HG03460 (cell line): ENCODE measurements around the gene NMT2.

Experiments
- ATAC-seq: cut with Tn5 transposase; IDR thresholded peaks from one replicate; pipeline ENCODE4 v1.9.1; 2021; ENCODE audit not compliant: unreplicated experiment

Gene NMT2

DNA sequence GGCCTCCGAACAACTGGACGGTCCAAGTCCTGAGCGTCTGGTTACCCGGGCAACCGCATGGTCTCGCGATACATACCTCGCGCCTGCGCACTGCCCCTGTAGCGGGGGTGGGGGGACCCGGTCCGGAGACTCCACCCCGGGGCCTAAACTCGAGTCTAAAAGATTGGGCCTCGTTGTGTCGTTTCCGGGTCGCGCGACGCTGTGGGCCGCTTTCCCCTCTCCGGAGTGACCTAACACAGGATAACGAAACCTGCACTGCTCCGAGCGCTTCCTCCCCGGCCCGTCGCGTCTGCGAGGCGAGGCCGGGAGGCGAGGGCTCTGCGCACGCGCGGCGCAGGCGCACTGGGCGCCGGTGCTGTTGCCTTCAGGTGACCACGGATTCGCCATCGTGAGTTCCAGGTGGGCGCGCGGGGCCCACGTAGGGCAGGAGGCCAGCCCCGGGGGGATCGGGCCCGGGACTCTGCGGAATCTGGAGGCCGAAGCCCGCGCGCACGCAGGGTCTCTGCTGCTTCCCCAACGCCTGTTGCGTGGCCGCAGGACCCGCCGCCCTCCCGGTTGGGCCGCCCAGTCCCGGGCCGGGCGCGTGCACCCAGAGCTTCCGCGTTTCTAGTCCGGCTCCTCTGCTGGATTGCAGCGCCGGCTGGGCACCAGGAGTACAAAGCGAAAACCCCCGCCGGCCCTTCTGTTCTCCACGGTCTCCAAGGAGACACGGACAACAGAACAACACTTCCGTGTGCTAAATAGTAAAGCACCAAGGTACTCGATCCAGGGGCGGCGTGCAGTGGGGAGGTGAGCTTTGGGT lies 71.3 kb downstream of the NMT2 start, which contains the start of gene RPP38:
Gene RPP38 (plus strand): TSS at position 345 of the 802 bp plus-strand sequence. CDS start 5,960 bp downstream, outside the sequence.
- ATAC-seq, result peak; percentile 84

DNA sequence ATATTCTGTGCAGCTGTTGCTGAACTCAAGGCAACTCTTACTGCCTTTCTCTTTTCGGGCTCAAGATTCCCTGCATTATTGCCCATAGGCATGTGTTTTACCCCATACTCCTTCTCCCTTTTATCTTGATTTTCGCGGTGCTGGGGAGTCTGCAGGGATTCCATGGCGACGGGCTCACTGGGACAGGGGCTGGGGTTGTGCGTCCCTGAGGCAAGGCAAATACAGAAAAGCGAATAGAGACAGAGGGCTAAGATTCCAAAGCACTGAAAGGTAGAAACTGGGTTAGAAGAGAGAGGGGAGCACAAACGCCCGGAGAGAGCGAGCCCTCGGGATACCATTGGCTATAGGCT lies 71.9 kb downstream of the NMT2 start:
- ATAC-seq, result peak; percentile 15

DNA sequence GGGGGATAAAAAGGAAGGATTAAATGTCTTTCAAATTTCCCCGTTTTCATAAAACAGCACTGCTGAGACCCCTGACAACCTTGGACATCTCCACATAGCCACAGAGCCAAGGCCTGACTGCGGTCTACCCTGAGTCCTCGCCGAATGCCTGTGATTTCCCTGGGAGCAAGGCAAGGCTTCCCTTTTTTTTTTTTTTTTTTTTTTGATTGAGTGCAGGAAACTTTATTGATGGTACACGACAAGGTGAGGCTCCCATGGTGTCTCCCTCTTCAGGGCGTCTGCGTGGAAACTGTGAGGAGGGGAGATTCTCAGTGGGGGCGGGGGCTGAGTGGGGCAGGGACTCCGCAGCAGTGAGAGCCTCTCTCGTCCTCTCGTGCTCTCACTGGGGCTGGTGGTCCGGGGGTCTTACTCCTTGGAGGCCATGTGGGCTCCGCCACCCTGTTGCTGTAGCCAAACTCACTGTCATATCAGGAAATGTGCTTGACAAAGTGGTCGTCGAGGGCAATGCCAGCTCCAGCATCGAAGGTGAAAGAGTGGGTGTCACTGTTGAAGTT lies 75.6 kb downstream of the NMT2 start:
- ATAC-seq, result no peak

DNA sequence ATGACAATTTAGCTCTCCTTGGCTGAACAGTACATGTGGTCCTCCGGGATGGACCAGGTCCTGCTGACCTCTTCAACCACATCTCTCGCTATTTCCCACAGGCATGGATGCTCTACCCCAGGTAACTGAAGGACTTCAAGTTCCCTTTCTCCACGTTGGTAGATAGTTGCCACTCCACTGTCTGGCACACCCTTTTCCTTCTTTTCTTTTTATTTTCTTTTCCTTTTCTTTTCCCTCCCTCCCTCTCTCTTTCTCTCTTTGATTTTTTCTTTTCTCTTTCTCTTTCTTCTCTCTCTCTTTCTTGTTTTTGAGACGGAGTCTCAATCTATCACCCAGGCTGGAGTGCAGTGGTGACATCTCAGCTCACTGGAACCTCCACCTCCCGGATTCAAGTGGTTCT lies 77.1 kb downstream of the NMT2 start:
- ATAC-seq, result no peak

DNA sequence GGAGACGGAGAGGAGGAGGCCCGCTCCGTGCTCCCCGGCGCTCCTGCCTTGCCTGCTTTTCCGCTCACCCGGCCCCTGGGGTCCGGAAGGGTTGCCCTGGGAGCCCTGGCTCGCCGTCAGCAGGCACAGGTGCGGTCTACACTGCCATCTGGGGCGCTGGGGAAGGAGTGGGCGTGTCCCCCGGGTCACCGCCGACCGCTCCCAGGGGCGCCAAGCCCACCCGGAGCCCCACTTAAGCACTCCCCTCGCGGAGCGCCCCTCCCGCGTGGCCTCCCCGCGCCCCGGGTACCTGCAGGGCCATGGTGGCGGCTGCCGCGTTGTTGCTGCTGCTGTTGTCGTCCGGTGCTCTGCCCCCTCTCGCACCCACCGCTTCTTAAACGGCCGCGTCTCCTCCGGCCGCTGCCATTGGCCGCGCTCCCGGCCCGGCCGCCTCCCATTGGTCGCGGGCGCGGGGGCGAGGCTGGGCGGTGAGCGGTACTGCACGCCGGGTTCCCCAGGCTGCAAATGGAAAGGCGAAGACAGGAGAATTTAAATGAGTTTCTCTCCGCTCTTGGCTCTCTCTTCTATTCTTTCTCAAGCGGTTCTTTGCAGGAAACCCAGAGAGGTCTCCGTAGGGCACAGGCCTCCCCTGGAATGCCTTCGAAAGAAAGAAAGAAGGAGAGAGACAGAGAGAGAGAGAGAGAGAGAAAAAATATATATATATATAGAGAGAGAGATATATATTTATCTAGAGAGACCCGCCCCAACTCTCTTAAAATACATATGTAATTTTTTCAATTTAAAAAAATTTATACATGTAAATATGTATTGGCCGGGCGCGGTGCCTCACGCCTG lies 79.8 kb downstream of the NMT2 start, which contains the start of gene ACBD7:
Gene ACBD7 (minus strand): TSS at position 349 of the 834 bp plus-strand sequence. CDS start 48 bp downstream, at position 301.
- peak; percentile 99 for ATAC-seq

DNA sequence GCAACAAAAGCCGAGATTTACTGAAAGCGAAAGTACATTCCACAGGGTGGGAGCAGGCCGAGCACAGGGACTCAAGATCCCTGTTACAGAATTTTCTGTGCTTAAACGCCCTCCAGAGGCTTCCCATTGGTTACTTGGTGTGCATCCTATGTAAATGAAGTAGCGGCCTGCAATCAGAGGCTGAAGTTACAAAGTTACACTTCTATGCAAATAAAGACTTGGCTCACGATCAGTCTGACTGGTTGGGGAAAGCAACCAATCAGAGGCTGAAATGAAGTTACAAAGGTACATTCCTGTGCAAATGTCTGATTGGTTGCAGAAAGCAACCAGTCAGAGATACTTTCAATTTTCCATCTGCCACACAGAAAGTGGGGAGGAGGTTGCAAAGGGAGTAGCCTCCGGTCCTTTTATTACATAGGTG lies 84.0 kb downstream of the NMT2 start:
- ATAC-seq, result no peak

DNA sequence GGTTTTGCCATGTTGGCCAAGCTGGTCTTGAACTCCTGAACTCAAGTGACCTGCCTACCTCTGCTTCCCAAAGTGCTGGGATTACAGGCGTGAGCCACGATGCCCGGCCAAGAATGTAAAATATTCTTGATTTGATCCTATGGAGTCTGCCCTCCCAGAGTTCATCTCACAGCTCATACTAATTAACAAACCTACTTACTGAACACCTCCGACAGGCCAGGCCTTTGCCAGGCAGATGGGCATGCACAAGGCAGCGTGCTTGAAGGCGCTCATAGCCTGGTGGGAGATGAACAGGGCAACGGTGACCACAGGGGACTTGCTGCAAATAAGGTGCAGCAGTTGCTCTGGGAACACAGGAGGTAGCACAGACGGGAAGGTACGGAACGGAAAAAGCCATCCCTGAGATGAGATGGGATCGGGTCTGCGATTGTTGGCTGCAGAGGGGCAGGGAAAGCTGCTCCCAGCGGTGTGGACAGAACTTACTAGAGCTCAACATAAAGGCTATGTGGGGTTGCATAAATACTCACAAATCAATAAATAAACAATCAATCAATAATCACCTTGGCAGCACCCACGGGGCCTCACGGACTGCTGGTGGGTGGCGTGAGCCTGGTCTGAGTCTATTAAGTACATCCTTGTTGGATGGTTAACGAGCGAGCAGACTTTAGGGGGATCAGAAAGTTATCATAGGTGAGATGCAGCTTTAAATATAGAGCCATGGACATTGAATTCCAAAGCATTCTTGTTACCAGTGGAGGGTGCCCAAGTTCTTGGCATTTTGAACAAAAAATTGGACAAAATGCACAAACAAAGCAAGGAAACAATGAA lies 84.6 kb downstream of the NMT2 start:
- no peak for ATAC-seq

DNA sequence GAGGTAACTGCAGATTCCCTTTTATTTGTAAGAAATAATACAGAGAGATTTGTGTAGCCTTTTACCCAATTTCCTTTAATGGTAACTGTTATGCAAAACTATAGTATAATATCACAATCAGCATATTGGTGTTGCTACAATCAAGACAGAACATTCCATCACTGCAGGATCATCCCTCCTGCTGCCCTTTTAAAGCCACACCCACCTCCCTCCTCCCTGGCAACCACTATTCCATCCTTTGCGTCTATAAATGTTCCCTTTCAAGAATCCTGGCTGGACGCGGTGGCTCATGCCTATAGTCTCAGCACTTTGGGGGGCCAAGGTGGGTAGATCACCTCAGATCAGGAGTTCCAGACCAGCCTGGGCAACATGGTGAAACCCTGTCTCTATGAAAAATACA lies 93.1 kb downstream of the NMT2 start:
- ATAC-seq, result no peak

DNA sequence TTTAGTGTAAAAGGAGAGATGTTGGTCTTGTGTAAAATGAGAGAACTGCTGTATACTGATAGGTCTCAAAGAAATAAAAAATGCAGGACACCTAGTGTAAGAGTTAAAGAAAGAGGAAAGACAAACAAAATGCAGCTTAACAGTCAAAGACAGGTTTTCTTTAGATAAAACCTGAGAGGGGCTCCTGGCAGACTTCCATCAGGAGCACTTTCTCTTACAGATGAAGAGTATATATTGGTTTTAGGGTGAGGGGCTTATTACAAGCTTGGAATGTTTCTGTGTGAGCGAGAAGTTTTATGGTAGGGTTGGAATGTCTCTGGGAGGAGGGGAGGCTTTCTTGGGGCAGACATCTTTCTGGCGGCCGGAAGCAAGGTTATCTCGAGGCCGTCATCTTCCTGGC lies 96.1 kb downstream of the NMT2 start:
- no peak for ATAC-seq

DNA sequence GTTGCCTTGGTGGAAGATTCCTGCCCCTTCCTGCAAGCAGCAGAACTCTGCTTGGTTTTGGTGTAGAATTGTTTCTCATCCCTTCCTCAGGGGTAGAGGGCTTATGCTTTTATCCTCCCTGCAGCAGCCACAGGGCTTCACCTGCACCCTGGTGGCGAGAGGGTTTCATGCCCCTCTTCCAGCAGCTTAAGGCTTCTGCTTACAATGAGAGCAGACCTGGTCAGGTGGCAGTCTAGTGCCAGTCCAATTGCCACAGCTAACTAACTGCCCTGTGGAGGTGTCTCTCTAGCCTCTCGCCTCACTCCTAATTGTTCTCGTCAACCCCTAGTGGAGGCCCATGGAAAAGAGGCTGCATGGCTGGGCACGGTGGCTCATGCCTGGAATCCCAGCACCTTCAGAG lies 99.3 kb downstream of the NMT2 start:
- no peak for ATAC-seq

DNA sequence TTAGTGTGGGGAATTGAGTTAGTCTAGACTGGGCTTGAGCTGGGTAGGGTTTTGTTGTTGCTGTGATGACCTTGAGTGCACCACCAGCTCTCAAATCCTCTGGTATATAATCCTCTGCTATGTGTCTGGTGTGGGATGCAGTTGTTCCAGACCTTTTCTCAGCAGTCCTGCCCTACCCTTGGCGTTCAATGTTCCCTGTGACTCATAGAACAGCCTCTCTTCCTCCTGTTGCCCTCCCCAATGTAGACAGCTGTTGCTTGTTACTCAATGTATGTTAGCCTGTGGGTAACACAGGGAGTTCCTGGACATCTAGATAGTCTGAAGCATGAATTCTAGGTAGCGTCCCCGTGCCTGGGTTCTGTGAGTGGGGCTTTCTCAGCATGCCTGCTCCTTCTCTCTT lies 99.7 kb downstream of the NMT2 start:
- ATAC-seq, result no peak

DNA sequence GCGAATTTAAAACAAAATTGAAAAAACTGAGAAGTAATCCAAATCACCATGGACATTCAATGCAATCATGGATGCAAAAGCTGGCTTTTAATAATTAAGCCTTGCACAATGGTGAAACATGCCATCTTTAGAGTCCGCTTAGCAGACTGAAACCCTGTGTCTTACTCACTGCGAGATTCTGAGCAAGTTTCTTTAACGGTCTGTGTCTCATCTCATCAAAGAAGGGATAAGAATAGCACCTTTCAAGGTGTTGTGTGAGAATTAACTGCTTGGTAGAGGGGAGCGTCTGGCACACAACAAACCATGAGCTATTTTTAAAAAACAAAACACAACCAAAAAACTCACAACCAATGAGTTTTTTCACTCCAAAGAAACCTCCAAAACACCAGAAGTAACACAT lies 101.3 kb downstream of the NMT2 start:
- no peak for ATAC-seq

DNA sequence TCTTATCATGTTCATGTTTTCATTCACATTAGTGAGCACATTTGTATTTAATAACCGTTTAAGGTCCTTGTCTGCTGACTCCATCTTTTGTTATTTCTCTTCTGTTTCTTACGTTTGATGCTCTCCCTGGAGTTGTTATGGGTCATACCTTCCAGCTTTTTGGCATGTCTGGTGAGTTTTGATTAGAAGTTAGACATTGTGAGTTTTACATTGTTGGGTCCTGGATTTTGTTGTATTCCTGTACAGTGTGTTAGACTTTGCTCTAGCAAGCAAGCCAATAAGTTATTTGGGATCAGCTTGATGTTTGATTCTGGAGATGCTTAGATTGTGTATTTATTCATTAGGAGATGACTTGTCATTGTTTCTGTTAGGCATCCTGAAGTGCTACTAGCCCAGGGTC lies 107.9 kb downstream of the NMT2 start:
- no peak for ATAC-seq

DNA sequence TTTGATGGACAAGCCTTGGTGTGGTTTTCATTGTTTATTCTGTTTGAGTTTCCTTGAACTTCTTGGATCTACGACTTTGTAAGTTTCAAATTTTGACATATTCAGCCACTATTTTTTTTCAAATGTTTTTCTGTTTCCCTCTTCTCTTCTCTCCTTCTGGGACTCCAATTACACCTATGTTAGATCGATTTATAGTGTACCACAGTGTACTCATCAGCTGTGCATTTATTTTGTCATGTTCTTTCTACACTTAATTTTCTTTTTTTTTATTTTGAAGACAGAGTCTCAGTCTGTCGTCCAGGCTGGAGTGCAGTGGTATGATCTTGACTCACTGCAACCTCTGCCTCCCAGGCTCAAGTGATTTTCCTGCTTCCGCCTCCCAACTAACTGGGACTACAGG lies 108.6 kb downstream of the NMT2 start:
- ATAC-seq, result no peak

DNA sequence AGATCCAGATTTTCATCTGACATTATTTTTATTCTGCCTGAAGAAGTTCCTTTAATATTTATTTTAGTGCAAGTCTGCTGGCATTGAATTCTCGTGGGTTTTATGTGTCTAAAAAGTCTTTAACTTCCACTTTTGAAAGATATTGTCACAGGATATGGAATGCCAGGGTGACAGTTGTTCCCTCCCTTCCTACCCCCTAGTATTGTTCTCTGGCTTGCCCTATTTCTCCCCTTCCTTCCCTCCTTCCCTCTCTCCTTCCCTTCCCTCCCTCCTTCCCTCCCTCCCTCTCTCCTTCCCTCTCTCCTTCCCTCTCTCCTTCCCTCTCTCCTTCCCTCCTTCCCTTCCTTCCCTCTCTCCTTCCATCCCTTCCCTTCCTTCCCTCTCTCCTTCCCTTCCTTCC lies 109.8 kb downstream of the NMT2 start:
- no peak for ATAC-seq
